Stimulated activated CD4-positive, alpha-beta T cell treated with anti-CD3 and anti-CD28 coated beads, Interleukin-4, amount 100 ng/mL, for 24 hours (primary cell): ENCODE data around the gene METTL8.
A peak's percentile ranks its signal among the peaks of the same experiment; 100 is the strongest.

Experiments used
- DNase-seq: peaks from one replicate; pipeline ENCODE4 v3.0.0-alpha.2; 2020

METTL8 gene, protein sequence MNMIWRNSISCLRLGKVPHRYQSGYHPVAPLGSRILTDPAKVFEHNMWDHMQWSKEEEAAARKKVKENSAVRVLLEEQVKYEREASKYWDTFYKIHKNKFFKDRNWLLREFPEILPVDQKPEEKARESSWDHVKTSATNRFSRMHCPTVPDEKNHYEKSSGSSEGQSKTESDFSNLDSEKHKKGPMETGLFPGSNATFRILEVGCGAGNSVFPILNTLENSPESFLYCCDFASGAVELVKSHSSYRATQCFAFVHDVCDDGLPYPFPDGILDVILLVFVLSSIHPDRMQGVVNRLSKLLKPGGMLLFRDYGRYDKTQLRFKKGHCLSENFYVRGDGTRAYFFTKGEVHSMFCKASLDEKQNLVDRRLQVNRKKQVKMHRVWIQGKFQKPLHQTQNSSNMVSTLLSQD

DNA sequence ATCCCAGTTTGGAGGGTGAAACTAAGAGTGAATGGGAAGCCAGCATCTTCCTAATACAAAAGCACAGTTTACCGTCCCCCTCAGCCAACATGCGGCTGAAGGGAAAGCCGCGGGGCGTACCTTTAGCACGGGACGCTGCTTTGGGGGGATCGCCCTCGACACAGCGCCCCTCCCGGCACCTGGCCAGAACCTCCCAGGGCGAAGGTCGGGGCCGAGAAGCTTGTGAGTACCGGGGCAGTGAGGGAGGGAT lies at the start of gene METTL8:
METTL8 (minus strand) TSS at position 228 of the 250 bp plus-strand sequence. CDS start 41,805 bp downstream, outside the sequence.
- DNase-seq = no peak

DNA sequence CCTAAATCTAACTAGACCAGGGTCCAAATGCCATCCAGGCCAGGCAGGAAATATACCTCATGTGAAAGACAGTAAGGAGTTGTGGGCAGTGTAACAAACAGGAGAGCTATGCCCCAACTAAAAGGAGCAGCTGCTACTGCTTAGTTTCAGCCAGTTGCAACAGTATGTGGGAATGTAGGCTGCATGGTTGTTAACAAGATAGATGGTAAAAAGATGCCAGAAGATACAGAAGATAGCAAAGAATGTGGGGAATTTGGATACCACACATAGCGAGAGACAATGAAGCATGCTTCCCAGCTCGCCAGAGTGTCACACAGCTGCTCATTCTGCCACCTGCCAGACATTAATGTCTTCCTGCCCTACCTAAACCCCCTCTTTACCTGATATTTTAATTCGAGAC lies 49.1 kb upstream of the METTL8 start:
- DNase-seq = no peak

DNA sequence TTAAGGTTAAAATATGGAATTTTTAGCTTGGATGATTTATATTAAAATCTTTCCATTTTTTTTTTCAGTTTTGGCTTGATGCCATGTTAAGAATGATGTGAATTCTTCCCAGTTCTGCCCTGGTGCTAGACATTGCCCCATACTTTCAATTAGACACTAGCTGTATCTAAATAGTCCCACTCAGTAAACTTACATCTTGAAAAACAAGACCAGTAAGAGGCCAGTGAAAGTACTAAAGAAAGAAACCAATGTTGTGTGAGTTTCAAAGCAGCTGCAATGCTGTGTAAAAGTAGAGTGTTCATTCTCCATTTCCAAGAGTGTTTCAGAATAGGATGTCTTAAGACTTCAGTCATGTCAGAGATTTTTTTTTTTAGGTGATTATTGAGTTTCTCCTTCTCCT lies 48.5 kb upstream of the METTL8 start:
- DNase-seq = no peak

DNA sequence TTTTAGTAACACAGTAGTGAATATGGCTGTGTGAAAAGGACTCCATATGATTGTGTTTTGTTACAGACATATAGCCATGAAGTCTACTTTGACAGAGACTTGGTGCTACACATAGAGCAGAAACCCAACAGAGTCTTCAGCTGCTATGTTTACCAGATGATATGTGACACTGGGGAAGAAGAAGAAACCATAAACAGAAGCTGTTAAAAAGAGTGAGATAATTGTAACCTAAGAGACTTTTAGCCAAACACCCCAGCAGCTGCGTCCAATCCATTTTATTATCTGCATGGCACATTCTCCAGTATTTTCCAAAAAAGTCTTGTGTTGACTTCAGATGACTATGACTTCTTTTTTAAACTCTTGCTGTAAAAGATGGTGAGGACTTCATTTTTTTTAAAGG lies 47.1 kb upstream of the METTL8 start:
- DNase-seq = no peak

DNA sequence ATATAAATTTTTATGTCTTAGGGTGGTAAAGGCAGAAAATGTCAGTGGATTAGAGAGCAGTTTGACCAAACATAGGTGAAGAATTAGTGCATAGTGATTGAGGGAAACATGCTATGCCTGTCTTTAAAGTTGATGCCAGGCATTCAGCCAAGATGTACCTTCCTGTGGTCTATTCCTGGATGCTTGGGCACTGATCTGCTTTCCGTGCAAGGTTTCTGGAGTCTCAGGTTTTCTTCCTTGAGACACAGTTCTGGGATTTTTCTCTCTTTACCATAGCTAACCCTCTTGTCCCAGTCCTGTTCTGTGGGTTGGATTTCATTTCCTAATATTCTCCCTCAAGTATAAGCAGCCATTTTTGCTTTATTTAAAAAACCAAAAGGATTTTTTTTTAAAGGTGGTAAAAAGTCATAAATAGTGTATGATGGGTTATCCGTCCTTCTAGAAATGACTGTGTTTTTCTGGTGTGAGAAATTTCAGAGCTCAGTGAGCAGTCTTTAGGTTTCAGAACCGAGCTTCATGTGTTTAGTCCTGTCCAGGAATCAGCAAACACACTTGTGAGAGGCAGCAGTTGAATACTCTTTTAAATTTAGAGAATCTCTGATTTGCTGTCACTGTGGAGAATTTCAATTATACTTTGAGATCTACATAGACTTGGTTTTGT lies 45.5 kb upstream of the METTL8 start:
- DNase-seq = no peak

GRCh38 chr2:171478345-171478744 lies 44.6 kb upstream of the METTL8 start:
- DNase-seq = no peak

GRCh38 chr2:171475979-171476378 lies 42.2 kb upstream of the METTL8 start:
- no peak for DNase-seq

- no peak for DNase-seq
Observed at GRCh38 chr2:171470129-171470528, 36.3 kb upstream of the METTL8 start.

GRCh38 chr2:171469176-171469575 lies 35.4 kb upstream of the METTL8 start:
- no peak for DNase-seq

DNA sequence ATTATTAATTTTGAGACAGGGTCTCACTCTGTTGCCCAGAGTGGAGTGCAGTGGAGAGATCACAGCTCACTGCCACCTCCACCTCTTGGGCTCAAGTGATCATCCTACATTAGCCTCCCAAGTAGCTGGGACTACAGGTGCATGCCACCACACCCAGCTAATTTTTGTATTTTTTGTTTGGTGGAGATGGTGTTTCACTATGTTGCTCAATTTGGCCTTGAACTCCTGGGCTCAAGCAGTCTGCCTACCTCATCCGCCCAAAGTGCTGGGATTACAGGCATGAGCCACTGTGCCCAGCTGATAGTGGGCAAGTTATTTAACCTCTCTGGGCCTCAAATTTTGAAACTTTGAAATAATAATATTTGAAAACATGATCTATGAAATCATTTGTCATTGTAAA lies 26.7 kb upstream of the METTL8 start:
- DNase-seq = no peak

- no peak for DNase-seq
Observed at GRCh38 chr2:171459498-171459897, 25.7 kb upstream of the METTL8 start.

GRCh38 chr2:171452773-171453172 lies 19.0 kb upstream of the METTL8 start:
- DNase-seq = no peak

- DNase-seq = no peak
Observed at GRCh38 chr2:171451074-171451473, 17.3 kb upstream of the METTL8 start.

DNA sequence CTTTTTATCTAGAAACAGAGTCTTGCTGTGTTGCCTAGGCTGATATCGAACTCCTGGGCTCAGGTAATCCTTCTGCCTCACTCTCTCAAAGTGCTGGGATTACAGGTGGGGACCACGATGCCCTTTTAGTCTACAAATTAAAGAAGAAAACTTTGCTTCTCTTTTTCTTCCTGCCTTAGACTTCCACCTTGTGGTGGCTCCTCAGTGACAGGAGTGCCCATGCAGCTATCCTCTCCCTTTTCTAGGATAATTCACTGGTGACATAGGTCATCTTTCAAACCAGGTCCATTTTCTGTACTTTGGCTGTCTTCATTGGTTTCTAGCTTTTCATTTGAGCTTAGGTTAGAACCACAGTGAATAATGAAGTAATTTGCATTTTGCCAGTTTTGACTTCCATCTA lies 13.9 kb upstream of the METTL8 start:
- DNase-seq = no peak

- DNase-seq = no peak
Observed at GRCh38 chr2:171441470-171441869, 7.7 kb upstream of the METTL8 start.

DNA sequence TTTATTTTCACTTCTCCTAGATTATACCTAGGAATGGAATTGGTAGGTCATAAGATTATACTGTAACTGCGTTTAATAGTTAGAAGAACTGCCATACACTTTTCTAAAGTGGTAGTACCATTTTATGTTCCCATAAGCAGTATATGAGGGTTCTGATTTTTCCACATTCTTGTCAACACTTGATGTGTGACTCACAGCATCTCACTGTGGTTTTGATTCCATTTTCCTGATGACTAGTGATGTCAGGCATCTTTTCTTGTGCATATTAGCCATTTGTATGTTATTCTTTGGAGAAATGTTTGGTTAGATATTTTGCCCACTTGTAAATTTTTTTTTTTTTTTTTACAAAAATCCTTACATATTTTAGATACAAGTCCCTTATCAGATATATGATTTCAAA lies 2.5 kb upstream of the METTL8 start:
- no peak for DNase-seq

- peak; percentile 94 for DNase-seq
Observed at GRCh38 chr2:171434013-171434989, 511 bp upstream of the METTL8 start, which contains the start of gene DCAF17. Gene DCAF17, plus strand, starts transcription at chr2:171434226. Its CDS starts 352 bp downstream, at chr2:171434578.

GRCh38 chr2:171432969-171433762 lies 624 bp downstream of the METTL8 start:
- peak; percentile 58 for DNase-seq

DNA sequence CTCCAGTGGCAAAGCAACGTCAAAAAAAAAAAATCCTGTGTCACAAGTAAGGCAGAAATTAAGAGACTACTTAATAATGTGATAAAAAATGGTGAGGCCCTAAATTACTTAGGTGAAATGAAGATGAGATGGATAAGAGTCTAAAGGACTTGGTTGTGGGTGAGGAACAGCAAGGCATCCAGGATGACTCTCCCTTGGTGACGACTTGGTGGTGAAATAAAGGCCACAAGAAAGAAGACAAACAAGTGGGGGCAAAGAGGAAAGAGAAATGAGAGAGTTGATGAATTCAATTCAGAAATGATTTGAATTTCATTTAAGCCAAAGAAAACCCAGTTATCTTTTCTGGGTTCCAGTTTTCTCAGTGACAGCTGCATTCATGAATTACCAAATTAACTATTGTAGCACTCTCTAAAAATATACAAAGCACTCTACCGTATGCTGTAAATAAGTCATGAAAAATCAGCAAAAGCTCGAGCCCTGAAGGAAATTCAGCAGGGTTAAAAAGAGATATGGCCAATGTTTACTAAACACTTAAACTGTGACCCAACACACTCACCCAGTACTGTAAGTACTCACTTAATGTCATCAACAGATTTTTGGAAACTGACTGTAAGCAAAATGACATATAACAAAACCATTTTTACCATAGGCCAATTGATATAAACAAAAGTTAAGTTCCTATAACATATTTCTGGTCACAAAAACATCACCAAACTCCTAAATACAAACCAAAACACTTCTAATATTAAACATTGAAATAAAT lies 1.4 kb downstream of the METTL8 start:
- DNase-seq = no peak

- no peak for DNase-seq
Observed at GRCh38 chr2:171431677-171432167, 2.1 kb downstream of the METTL8 start.
